Activated CD4-positive, alpha-beta memory T cell treated with anti-CD3 and anti-CD28 coated beads, Interleukin-2, amount 10 ng/mL, durations not matched to agents 7 days and 5 days (primary cell): ENCODE results near the gene OR9Q2. TPM values are rescaled to one million over a fixed set of nuclear protein-coding genes. Genes with fewer than 3 reads are reported as not detected.

Experiments used
- CTCF ChIA-PET: fragments of 350-600 bp; sonication (Branson Sonifier 250); formaldehyde crosslinking; loops from one replicate; lab custom pipeline; 2021; ENCODE audit warnings: antibody characterized with exemption, inconsistent platforms; lab: Charles Lee
- POLR2A ChIA-PET: fragments of 350-600 bp; sonication (Branson Sonifier 250); formaldehyde crosslinking; loops from one replicate; lab custom pipeline; 2021; ENCODE audit warnings: antibody characterized with exemption; lab: Charles Lee
- DNase-seq: peaks from one replicate; pipeline ENCODE4 v3.0.0-alpha.2; 2020
- H3K27ac Mint-ChIP-seq: one replicate; pipeline ENCODE4 v1.8.0; 2021; ENCODE audit warnings: mild to moderate bottlenecking, mixed read lengths
- H3K27me3 Mint-ChIP-seq: one replicate; pipeline ENCODE4 v1.8.0; 2021; ENCODE audit warnings: mixed read lengths
- H3K36me3 Mint-ChIP-seq: one replicate; pipeline ENCODE4 v1.8.0; 2021; ENCODE audit warnings: low read depth, mixed read lengths
- H3K4me1 Mint-ChIP-seq: one replicate; pipeline ENCODE4 v1.8.0; 2021; ENCODE audit warnings: mixed read lengths
- H3K4me3 Mint-ChIP-seq: one replicate; pipeline ENCODE4 v1.8.0; 2021; ENCODE audit warnings: mild to moderate bottlenecking, mixed read lengths
- H3K9me3 Mint-ChIP-seq: one replicate; pipeline ENCODE4 v1.8.0; 2021; ENCODE audit warnings: mixed read lengths
- total RNA-seq, 2 experiments: library from RNA; stranded (reverse); gene quantifications; one replicate each; pipeline ENCODE4 v1.2.3, GENCODE V29; 2021

OR9Q2 gene, protein sequence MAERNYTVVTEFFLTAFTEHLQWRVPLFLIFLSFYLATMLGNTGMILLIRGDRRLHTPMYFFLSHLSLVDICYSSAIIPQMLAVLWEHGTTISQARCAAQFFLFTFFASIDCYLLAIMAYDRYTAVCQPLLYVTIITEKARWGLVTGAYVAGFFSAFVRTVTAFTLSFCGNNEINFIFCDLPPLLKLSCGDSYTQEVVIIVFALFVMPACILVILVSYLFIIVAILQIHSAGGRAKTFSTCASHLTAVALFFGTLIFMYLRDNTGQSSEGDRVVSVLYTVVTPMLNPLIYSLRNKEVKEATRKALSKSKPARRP
- not detected for total RNA-seq

DNA sequence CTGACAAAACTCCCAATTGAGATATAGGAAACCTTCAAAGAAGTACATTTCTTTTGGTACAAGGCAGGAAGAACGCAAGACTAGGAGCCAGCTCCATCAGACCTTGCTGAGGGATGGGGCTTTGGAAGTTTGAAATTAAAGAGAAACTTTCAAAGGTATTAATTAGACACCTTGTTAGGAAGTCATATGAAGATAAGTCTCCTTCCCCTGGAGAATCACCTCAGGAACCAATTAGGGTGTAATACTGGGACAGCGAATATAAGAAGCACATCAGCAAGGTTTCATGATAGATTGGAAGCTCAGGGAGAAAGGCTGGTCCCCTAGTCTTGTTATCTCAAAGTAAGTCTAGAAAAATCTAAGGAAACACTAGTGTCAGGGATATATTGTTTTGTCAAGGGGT is at the start of gene OR9Q2:
OR9Q2 (plus strand) TSS at position 301 of the 400 bp plus-strand sequence. CDS start 1,421 bp downstream, outside the sequence.
- Mint-ChIP-seq H3K9me3 (no peaks in the 10 kb centered on the region), H3K4me3 (no peak within 1 kb of the TSS), H3K27me3 (no peaks in the 10 kb centered on the region), H3K4me1 (no peaks in the 10 kb centered on the region), H3K27ac (no peak within 1 kb of the TSS), H3K36me3 (no peaks in the 10 kb centered on the region)
- POLR2A ChIA-PET = no interaction called here
- no peak for DNase-seq
- CTCF ChIA-PET = interaction anchor here (0.6 kb wide), 1 partner anchor 939 kb away, joined by 4 read pairs; no protein-coding TSS in a partner anchor

DNA sequence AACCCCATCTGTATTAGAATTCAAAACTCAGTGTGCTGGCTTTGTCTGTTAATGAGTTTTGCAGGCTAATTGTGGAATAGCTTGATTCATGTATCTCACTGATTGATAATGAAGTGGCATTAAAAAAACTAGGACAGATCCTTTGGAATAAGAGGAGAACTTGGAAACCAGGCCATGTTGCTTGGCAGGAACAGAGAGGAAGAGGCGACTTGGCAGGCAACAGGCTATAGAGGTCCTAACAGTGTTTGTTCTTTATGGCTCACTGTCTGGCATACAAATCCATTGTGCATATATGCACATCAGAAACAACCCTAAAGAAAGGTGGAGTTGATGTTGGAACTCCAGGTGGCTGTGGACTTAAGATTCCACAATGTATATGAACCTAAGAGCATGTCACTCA is 46.1 kb upstream of the OR9Q2 start:
- H3K4me3 Mint-ChIP-seq = no peak overlapping the region
- H3K27ac Mint-ChIP-seq = no peak overlapping the region
- H3K4me1 Mint-ChIP-seq = no peaks in the 10 kb centered on the region
- ChIA-PET CTCF (no interaction called here), POLR2A (no interaction called here)
- H3K9me3 Mint-ChIP-seq = no peaks in the 10 kb centered on the region
- no peak for DNase-seq
- H3K27me3 Mint-ChIP-seq = no peaks in the 10 kb centered on the region
- no peaks in the 10 kb centered on the region for H3K36me3 Mint-ChIP-seq

GRCh38 chr11:58152781-58153180 is 36.1 kb upstream of the OR9Q2 start:
- Mint-ChIP-seq H3K27me3 (peaks cover 3% of the 10 kb centered on the region), H3K4me3 (no peak overlapping the region), H3K4me1 (no peaks in the 10 kb centered on the region), H3K36me3 (no peaks in the 10 kb centered on the region), H3K9me3 (no peaks in the 10 kb centered on the region), H3K27ac (no peak overlapping the region)
- DNase-seq = no peak
- CTCF ChIA-PET = no interaction called here
- POLR2A ChIA-PET = no interaction called here

- CTCF ChIA-PET = no interaction called here
- H3K27ac Mint-ChIP-seq = no peak overlapping the region
- H3K4me3 Mint-ChIP-seq = no peak overlapping the region
- DNase-seq = no peak
- no peaks in the 10 kb centered on the region for H3K27me3 Mint-ChIP-seq
- POLR2A ChIA-PET = no interaction called here
- no peaks in the 10 kb centered on the region for H3K9me3 Mint-ChIP-seq
- H3K36me3 Mint-ChIP-seq = no peaks in the 10 kb centered on the region
- H3K4me1 Mint-ChIP-seq = no peaks in the 10 kb centered on the region
Observed at GRCh38 chr11:58164389-58164788, 24.5 kb upstream of the OR9Q2 start.

DNA sequence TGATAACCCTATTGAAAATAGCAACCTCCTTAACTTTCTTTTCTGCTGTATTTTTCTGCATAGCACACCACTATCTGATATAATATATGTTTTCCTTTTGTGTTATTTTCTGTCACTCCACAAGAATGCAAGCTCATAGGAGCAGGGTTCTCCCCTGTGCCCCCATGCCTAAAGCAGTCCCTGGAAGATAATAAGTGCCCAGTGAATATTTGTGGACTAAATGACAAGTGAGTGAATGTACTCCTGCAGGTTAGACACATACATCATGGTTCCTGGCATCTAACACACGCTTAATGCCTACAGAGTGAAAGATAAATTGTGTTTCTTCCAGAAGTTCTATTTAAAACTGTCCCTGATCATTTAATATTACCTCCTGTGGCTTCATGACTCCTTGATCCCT is 23.9 kb upstream of the OR9Q2 start:
- DNase-seq = no peak
- no peaks in the 10 kb centered on the region for H3K9me3 Mint-ChIP-seq
- no peaks in the 10 kb centered on the region for H3K4me1 Mint-ChIP-seq
- POLR2A ChIA-PET = no interaction called here
- no peaks in the 10 kb centered on the region for H3K27me3 Mint-ChIP-seq
- H3K27ac Mint-ChIP-seq = no peak overlapping the region
- H3K36me3 Mint-ChIP-seq = no peaks in the 10 kb centered on the region
- CTCF ChIA-PET = no interaction called here
- H3K4me3 Mint-ChIP-seq = no peak overlapping the region

DNA sequence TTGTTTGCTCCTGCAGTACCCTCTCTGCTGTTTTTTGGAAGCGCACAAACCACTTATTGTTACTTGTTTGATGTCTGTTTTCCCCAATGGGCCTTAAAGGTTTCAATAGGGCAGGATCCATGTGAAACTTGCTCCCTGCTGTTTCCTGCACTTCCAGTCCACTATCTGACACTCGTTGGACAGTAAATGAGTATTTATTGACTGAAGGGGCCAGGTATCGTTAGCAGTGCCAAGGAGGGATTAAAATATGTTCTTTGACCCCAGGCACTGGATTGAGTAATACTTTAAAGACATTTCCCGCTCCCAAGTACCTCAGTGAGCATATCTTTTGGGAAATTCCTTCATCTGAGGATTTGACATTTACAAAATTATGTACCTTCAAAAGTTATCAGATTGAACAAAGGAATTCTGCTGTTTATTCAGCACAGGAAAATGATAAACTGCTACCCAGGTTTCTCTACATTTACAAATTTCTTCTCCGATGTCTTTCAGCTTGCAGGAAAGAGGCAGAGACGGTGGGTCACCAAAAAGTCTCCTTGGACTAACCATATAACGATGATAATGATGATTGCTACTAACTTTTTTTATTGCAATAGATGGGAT is 23.3 kb upstream of the OR9Q2 start:
- no peaks in the 10 kb centered on the region for H3K36me3 Mint-ChIP-seq
- POLR2A ChIA-PET = no interaction called here
- no peaks in the 10 kb centered on the region for H3K4me1 Mint-ChIP-seq
- no peak overlapping the region for H3K27ac Mint-ChIP-seq
- no peak overlapping the region for H3K4me3 Mint-ChIP-seq
- no peaks in the 10 kb centered on the region for H3K27me3 Mint-ChIP-seq
- H3K9me3 Mint-ChIP-seq = no peaks in the 10 kb centered on the region
- no peak for DNase-seq
- CTCF ChIA-PET = no interaction called here

GRCh38 chr11:58177409-58178054 is 11.3 kb upstream of the OR9Q2 start:
- no peak for DNase-seq
- Mint-ChIP-seq H3K27ac (no peak overlapping the region), H3K36me3 (no peaks in the 10 kb centered on the region), H3K4me1 (no peaks in the 10 kb centered on the region), H3K9me3 (no peaks in the 10 kb centered on the region), H3K4me3 (no peak overlapping the region), H3K27me3 (no peaks in the 10 kb centered on the region)
- ChIA-PET CTCF (no interaction called here), POLR2A (no interaction called here)

DNA sequence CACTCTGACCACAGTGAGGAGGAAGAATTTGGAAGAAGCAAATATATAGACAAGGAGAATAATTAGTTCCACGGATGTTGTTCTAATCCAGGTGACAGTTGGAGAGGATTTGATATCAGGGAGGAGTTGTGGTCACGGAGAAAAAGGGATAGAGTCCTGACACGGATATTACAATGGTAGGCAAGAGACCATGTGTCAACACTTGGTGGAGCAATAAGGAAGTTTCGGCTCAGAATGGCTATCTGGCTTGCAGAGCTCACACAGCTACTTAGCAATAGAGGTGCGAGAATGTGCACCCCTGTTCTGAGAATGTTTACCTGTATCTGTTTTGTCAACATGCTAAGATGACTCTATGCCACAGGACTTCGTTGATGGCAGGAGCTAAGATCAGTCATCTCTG is 10.4 kb upstream of the OR9Q2 start:
- no peaks in the 10 kb centered on the region for H3K36me3 Mint-ChIP-seq
- ChIA-PET POLR2A (no interaction called here), CTCF (no interaction called here)
- no peaks in the 10 kb centered on the region for H3K9me3 Mint-ChIP-seq
- H3K27ac Mint-ChIP-seq = no peak overlapping the region
- H3K4me1 Mint-ChIP-seq = no peaks in the 10 kb centered on the region
- no peaks in the 10 kb centered on the region for H3K27me3 Mint-ChIP-seq
- no peak overlapping the region for H3K4me3 Mint-ChIP-seq
- DNase-seq = no peak

DNA sequence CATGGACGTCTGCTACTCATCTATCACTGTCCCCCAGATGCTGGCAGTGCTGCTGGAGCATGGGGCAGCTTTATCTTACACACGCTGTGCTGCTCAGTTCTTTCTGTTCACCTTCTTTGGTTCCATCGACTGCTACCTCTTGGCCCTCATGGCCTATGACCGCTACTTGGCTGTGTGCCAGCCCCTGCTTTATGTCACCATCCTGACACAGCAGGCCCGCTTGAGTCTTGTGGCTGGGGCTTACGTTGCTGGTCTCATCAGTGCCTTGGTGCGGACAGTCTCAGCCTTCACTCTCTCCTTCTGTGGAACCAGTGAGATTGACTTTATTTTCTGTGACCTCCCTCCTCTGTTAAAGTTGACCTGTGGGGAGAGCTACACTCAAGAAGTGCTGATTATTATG is 9.2 kb upstream of the OR9Q2 start:
- no peaks in the 10 kb centered on the region for H3K36me3 Mint-ChIP-seq
- no peak overlapping the region for H3K27ac Mint-ChIP-seq
- no peak overlapping the region for H3K4me3 Mint-ChIP-seq
- DNase-seq = no peak
- CTCF ChIA-PET = no interaction called here
- POLR2A ChIA-PET = no interaction called here
- no peaks in the 10 kb centered on the region for H3K9me3 Mint-ChIP-seq
- H3K27me3 Mint-ChIP-seq = no peaks in the 10 kb centered on the region
- H3K4me1 Mint-ChIP-seq = no peaks in the 10 kb centered on the region

GRCh38 chr11:58186938-58187337 is 1.9 kb upstream of the OR9Q2 start:
- no peak overlapping the region for H3K27ac Mint-ChIP-seq
- CTCF ChIA-PET = no interaction called here
- POLR2A ChIA-PET = no interaction called here

GRCh38 chr11:58192229-58192628 is 3.4 kb downstream of the OR9Q2 start:
- ChIA-PET CTCF (no interaction called here), POLR2A (no interaction called here)
- Mint-ChIP-seq H3K27me3 (no peaks in the 10 kb centered on the region), H3K9me3 (peaks cover 2% of the 10 kb centered on the region), H3K27ac (no peak overlapping the region), H3K4me1 (no peaks in the 10 kb centered on the region), H3K36me3 (no peaks in the 10 kb centered on the region), H3K4me3 (no peak overlapping the region)
- DNase-seq = no peak

More at GRCh38 chr11:58186938-58187337, 1.9 kb upstream of the OR9Q2 start:
- Mint-ChIP-seq H3K4me3 (no peak overlapping the region), H3K27me3 (no peaks in the 10 kb centered on the region), H3K9me3 (no peaks in the 10 kb centered on the region), H3K36me3 (no peaks in the 10 kb centered on the region), H3K4me1 (no peaks in the 10 kb centered on the region)
- no peak for DNase-seq

DNA sequence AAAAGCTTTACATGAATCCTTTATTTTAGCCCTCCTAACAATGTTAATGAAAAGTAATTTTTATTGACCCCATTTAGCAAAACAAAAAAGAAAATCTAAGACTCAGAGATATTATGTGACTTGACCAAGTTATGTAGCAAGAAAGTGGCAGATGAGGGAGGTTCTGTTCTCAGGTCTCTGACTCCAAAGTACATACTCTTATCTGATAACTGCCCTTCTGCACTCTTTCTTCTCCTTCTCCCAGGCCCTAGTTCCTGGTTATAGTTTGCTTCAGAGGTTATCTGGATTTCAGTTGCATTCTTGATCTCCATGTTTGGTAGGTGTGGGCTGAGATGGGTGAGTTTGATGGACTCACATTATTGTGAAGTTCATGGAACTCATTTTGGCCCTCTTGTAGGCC is 4.5 kb downstream of the OR9Q2 start:
- no peaks in the 10 kb centered on the region for H3K27me3 Mint-ChIP-seq

DNA sequence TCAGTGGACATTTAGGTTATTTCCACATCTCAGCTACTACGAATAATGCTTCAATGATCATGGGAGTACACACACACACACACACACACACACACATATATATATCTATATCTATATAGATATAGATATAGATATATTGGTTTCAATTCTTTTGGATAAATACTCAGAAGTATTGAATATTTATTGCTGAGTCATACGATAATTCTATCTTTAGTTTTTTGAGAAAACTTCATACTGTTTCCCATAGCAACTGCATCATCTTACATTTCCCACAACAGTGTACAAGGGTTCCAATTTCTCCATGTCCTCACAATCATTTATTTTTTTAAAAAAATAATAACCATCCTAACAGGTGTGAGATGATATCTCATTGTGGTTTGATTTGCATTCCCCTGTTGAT is 7.1 kb downstream of the OR9Q2 start:
- Mint-ChIP-seq H3K9me3 (peaks cover 6% of the 10 kb centered on the region), H3K36me3 (no peaks in the 10 kb centered on the region), H3K4me1 (no peaks in the 10 kb centered on the region), H3K27ac (no peak overlapping the region), H3K27me3 (no peaks in the 10 kb centered on the region), H3K4me3 (no peak overlapping the region)
- DNase-seq = no peak
- ChIA-PET CTCF (no interaction called here), POLR2A (no interaction called here)

More for the DNA sequence above, 4.5 kb downstream of the OR9Q2 start:
- H3K27ac Mint-ChIP-seq = no peak overlapping the region
- H3K4me1 Mint-ChIP-seq = no peaks in the 10 kb centered on the region
- H3K4me3 Mint-ChIP-seq = no peak overlapping the region
- CTCF ChIA-PET = no interaction called here
- POLR2A ChIA-PET = no interaction called here
- H3K9me3 Mint-ChIP-seq = peaks cover 6% of the 10 kb centered on the region
- no peaks in the 10 kb centered on the region for H3K36me3 Mint-ChIP-seq
- DNase-seq = no peak
